SK-N-SH (cell line): ENCODE measurements around the gene NCDN. TPM values are rescaled to one million over a fixed set of nuclear protein-coding genes. Genes with fewer than 3 reads are reported as not detected.

Experiments
- CTCF ChIA-PET: fragments of 300-600, 350-600 bp; formaldehyde crosslinking; extraction: SDS; loops from one replicate; lab custom pipeline; 2021; lab: Yijun Ruan, JAX
- POLR2A ChIA-PET: fragments of 350-600 bp; sonication (Branson Sonifier 250); formaldehyde crosslinking; extraction: SDS; loops from one replicate; lab custom pipeline; 2020; ENCODE audit warnings: antibody characterized with exemption, inconsistent platforms; lab: Yijun Ruan, JAX
- DNase-seq: peaks from one replicate; pipeline ENCODE4 v3.0.0; 2012
- H2AFZ ChIP-seq: fragments of 200-600 bp; sonication (generic); 2 replicates; pipeline ENCODE4 v1.8.1; 2016; ENCODE audit warnings: antibody characterized with exemption, mild to moderate bottlenecking, low read depth
- H3F3A ChIP-seq: fragments of 200-600 bp; sonication (generic); replicated peaks from 2 replicates; pipeline ENCODE3; 2016; ENCODE audit warnings: antibody characterized with exemption, mild to moderate bottlenecking; ENCODE audit not compliant: insufficient read depth
- H3K27ac ChIP-seq, 2 experiments: fragments of 200-500 bp in 1 of 2; fragments of 200-600 bp in 1 of 2; sonication (Bioruptor generic) in 1 of 2; sonication (generic), shearing (Covaris generic) in 1 of 2; 2 replicates each; pipeline versions ENCODE4 v1.5.1 to v1.6.1; 2014 to 2016; ENCODE audit warnings: low read depth in 2 of 2, inconsistent platforms in 1 of 2, low read length in 1 of 2, mild to moderate bottlenecking in 1 of 2, mixed read lengths in 1 of 2
- H3K27me3 ChIP-seq: fragments of 200-600 bp; sonication (generic), shearing (Covaris generic); 2 replicates; pipeline ENCODE4 v1.6.1; 2016; ENCODE audit warnings: mixed run types; ENCODE audit not compliant: insufficient read depth
- H3K36me3 ChIP-seq, 2 experiments: fragments of 200-500 bp in 1 of 2; fragments of 200-600 bp in 1 of 2; sonication (Bioruptor generic) in 1 of 2; sonication (generic) in 1 of 2; replicated peaks in 1 of 2; 2 replicates each; pipeline versions ENCODE3 to v1.5.1; 2014 to 2016; ENCODE audit warnings: low read length in 1 of 2, mild to moderate bottlenecking in 1 of 2; ENCODE audit not compliant: insufficient read depth in 2 of 2, control insufficient read depth in 1 of 2
- H3K4me1 ChIP-seq, 2 experiments: fragments of 200-500 bp in 1 of 2; fragments of 200-600 bp in 1 of 2; sonication (Bioruptor generic) in 1 of 2; sonication (generic), shearing (Covaris generic) in 1 of 2; 2 replicates each; pipeline versions ENCODE4 v1.5.1 to v1.6.1; 2014 to 2016; ENCODE audit warnings: low read depth in 1 of 2, low read length in 1 of 2, mixed run types in 1 of 2; ENCODE audit not compliant: insufficient read depth in 2 of 2, control insufficient read depth in 1 of 2
- H3K4me2 ChIP-seq: fragments of 200-600 bp; sonication (generic), shearing (Covaris generic); 2 replicates; pipeline ENCODE4 v1.6.1; 2017; ENCODE audit warnings: mixed run types
- H3K4me3 ChIP-seq, 2 experiments: fragments of 200-500 bp in 1 of 2; fragments of 200-600 bp in 1 of 2; sonication (Bioruptor generic) in 1 of 2; sonication (generic), shearing (Covaris generic) in 1 of 2; 2 replicates each; pipeline versions ENCODE4 v1.5.1 to v1.8.1; 2014 to 2016; ENCODE audit warnings: low read depth in 2 of 2, inconsistent platforms in 1 of 2, low read length in 1 of 2, mild to moderate bottlenecking in 1 of 2, mixed read lengths in 1 of 2, moderate library complexity in 1 of 2
- H3K79me2 ChIP-seq: fragments of 200-600 bp; sonication (generic); 2 replicates; pipeline ENCODE4 v1.8.1; 2017; ENCODE audit warnings: mild to moderate bottlenecking; ENCODE audit not compliant: insufficient read depth
- H3K9ac ChIP-seq: fragments of 200-600 bp; sonication (generic); 2 replicates; pipeline ENCODE4 v1.6.1; 2017; ENCODE audit warnings: mixed run types
- H3K9me2 ChIP-seq: fragments of 200-600 bp; sonication (generic); 2 replicates; pipeline ENCODE4 v1.6.1; 2017; ENCODE audit warnings: mixed run types
- H3K9me3 ChIP-seq: fragments of 200-600 bp; sonication (generic); 2 replicates; pipeline ENCODE4 v1.6.1; 2017; ENCODE audit warnings: mixed run types, mild to moderate bottlenecking, moderate library complexity
- H4K20me1 ChIP-seq: fragments of 200-600 bp; sonication (generic); 2 replicates; pipeline ENCODE4 v1.6.1; 2017; ENCODE audit warnings: mild to moderate bottlenecking, mixed run types; ENCODE audit not compliant: insufficient read depth
- EZH2phosphoT487 ChIP-seq: fragments of 200-600 bp; sonication (generic); IDR thresholded peaks from 2 replicates; pipeline ENCODE4 v1.6.1; 2017; ENCODE audit warnings: low read depth, mixed run types, mild to moderate bottlenecking, antibody characterized with exemption, moderate library complexity, borderline replicate concordance
- FOXJ3 ChIP-seq: sonication (generic); formaldehyde crosslinking; IDR thresholded peaks from 2 replicates; pipeline ENCODE4 v1.5.1; 2020; ENCODE audit warnings: mild to moderate bottlenecking, missing genetic modification reagents
- GABPA ChIP-seq: IDR thresholded peaks from 2 replicates; pipeline ENCODE4 v1.4.0; 2012; ENCODE audit warnings: low read depth, mild to moderate bottlenecking
- JUND ChIP-seq: IDR thresholded peaks from 2 replicates; pipeline ENCODE4 v1.4.0; 2012
- MEF2A ChIP-seq: IDR thresholded peaks from 2 replicates; pipeline ENCODE4 v1.4.0; 2012; ENCODE audit warnings: low read depth, borderline replicate concordance
- NFIC ChIP-seq: IDR thresholded peaks from 2 replicates; pipeline ENCODE4 v1.4.0; 2012; ENCODE audit warnings: borderline replicate concordance
- NRF1 ChIP-seq: IDR thresholded peaks from 2 replicates; pipeline ENCODE4 v1.6.1; 2012; ENCODE audit warnings: low read depth, mild to moderate bottlenecking, low read length
- RAD21 ChIP-seq: IDR thresholded peaks from 2 replicates; pipeline ENCODE4 v1.6.1; 2012; ENCODE audit warnings: mild to moderate bottlenecking, low read length
- RXRA ChIP-seq: IDR thresholded peaks from 2 replicates; pipeline ENCODE4 v1.4.0; 2012; ENCODE audit warnings: low read depth, mild to moderate bottlenecking, borderline replicate concordance
- TAF1 ChIP-seq: IDR thresholded peaks from 2 replicates; pipeline ENCODE4 v1.6.1; 2012; ENCODE audit warnings: low read depth, mild to moderate bottlenecking, low read length, moderate library complexity, borderline replicate concordance
- TCF12 ChIP-seq: IDR thresholded peaks from 2 replicates; pipeline ENCODE4 v1.4.0; 2012
- YY1 ChIP-seq: IDR thresholded peaks from 2 replicates; pipeline ENCODE4 v1.4.0; 2012; ENCODE audit warnings: low read depth, mild to moderate bottlenecking
- WGBS: methylation state at CpG from one replicate; pipeline ENCODE4 v1.1.6; 2017; ENCODE audit warnings: low lambda C conversion rate; 5-methylcytosine and 5-hydroxymethylcytosine counted together
- polyA plus RNA-seq, 3 experiments: library from polyadenylated mRNA; depleted of rRNA; stranded (reverse); fragments of >200 nt; gene quantifications; 2 replicates each; pipeline ENCODE4 v1.2.3, GENCODE V29; 2012
- TF ChIP-seq, protein P1 (sequence below): fragments of 200-600 bp; sonication (generic); IDR thresholded peaks from 2 replicates; pipeline ENCODE4 v1.6.1; 2017; ENCODE audit warnings: antibody characterized with exemption, mild to moderate bottlenecking, moderate library complexity
- TF ChIP-seq, protein P2 (sequence below): fragments of 150-350 bp; IDR thresholded peaks from 2 replicates; pipeline ENCODE4 v1.6.1; 2016; ENCODE audit warnings: mild to moderate bottlenecking, low read depth, low read length
- TF ChIP-seq, protein P3 (sequence below): IDR thresholded peaks from 2 replicates; pipeline ENCODE4 v1.4.0; 2012; ENCODE audit warnings: low read depth, borderline replicate concordance
- TF ChIP-seq, protein P4 (sequence below): IDR thresholded peaks from 2 replicates; pipeline ENCODE4 v1.4.0; 2012; ENCODE audit warnings: low read depth
- TF ChIP-seq, protein P5 (sequence below): fragments of 150-350 bp; IDR thresholded peaks from 2 replicates; pipeline ENCODE4 v1.6.1; 2017; ENCODE audit warnings: antibody characterized with exemption, low read length, low read depth, borderline replicate concordance
- TF ChIP-seq, protein P6 (sequence below): IDR thresholded peaks from 2 replicates; pipeline ENCODE4; 2012

The NCDN gene
- polyA plus RNA-seq, 1 of the 3 experiments (the other 2 are of a cell fraction), result 38.3 TPM

DNA sequence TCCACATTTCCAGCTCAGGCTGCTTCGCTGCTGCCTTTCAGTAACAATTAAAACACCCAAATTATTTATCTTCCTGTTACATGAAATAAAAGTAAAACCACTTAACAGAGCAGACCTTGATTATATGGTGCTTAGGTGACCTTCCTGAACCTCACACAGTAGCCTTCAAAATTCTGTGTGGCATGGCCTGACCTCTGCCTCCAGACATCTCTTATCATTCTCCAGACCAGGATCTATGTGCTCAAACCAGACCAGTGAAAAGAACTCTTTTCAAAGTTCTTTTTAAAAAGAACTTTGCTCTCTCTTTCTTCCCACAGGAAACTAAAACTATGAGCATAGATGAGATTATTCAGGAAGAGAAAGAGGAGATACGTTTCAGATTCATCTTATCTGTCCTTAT, 38.2 kb upstream of the NCDN start:
- no peak overlapping the region for H3K9ac ChIP-seq
- peaks cover 55% of the 10 kb centered on the region for H3K79me2 ChIP-seq
- peaks cover 7% of the 10 kb centered on the region; the same call in 1 of the 2 replicates for H3K9me3 ChIP-seq
- TF ChIP-seq, protein P1, sequence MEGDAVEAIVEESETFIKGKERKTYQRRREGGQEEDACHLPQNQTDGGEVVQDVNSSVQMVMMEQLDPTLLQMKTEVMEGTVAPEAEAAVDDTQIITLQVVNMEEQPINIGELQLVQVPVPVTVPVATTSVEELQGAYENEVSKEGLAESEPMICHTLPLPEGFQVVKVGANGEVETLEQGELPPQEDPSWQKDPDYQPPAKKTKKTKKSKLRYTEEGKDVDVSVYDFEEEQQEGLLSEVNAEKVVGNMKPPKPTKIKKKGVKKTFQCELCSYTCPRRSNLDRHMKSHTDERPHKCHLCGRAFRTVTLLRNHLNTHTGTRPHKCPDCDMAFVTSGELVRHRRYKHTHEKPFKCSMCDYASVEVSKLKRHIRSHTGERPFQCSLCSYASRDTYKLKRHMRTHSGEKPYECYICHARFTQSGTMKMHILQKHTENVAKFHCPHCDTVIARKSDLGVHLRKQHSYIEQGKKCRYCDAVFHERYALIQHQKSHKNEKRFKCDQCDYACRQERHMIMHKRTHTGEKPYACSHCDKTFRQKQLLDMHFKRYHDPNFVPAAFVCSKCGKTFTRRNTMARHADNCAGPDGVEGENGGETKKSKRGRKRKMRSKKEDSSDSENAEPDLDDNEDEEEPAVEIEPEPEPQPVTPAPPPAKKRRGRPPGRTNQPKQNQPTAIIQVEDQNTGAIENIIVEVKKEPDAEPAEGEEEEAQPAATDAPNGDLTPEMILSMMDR, result no peak
- no peak for TF ChIP-seq NRF1
- TF ChIP-seq MEF2A, result no peak
- TF ChIP-seq, protein P2, sequence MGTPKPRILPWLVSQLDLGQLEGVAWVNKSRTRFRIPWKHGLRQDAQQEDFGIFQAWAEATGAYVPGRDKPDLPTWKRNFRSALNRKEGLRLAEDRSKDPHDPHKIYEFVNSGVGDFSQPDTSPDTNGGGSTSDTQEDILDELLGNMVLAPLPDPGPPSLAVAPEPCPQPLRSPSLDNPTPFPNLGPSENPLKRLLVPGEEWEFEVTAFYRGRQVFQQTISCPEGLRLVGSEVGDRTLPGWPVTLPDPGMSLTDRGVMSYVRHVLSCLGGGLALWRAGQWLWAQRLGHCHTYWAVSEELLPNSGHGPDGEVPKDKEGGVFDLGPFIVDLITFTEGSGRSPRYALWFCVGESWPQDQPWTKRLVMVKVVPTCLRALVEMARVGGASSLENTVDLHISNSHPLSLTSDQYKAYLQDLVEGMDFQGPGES, result no peak
- no peak for TF ChIP-seq RAD21
- TF ChIP-seq, all 33 proteins: peak for 0
- H3F3A ChIP-seq, result no peaks in the 10 kb centered on the region
- WGBS, result 78% methylated on average over 2 of the region's 2 CpGs
- H3K27ac ChIP-seq, result no peak overlapping the region
- no peaks in the 10 kb centered on the region for H3K4me1 ChIP-seq
- DNase-seq, result no peak
- peaks cover 14% of the 10 kb centered on the region; the same call in 1 of the 2 replicates for H4K20me1 ChIP-seq
- H2AFZ ChIP-seq, result no peak overlapping the region
- H3K27me3 ChIP-seq, result no peaks in the 10 kb centered on the region
- ChIA-PET POLR2A (no interaction called here), CTCF (interaction anchor here (1.7 to 2.0 kb wide), 2 partner anchors 11 to 68 kb away, joined by 4 to 6 read pairs; no protein-coding TSS in a partner anchor)
- no peaks in the 10 kb centered on the region for H3K9me2 ChIP-seq
- no peak overlapping the region for H3K4me3 ChIP-seq
- no peak overlapping the region for H3K4me2 ChIP-seq
- H3K36me3 ChIP-seq, result peaks cover 0 to 10% of the 10 kb centered on the region in 2 experiments

DNA sequence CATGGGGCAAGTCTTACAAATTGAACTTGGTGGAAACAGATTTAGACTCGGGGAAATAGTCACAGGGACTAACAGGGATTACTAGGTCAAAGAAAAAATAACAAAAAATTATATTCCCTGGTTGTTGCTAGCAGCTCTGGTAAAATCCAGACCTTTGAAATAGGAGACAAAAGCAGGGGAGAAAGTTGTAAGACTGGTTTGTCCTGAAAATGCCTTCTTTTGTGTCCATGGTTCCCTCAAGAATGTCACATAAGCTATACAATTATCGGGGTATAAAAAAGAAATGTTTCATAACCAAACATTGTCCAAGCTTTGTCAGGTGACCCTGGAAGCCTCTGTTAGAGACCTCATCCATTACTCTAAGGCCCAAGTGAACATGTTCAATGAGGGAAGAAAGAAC, 33.5 kb upstream of the NCDN start:
- WGBS, result 84% methylated on average over 2 of the region's 2 CpGs
- Histone ChIP-seq H3F3A (peaks cover 8% of the 10 kb centered on the region), H3K4me1 (no peaks in the 10 kb centered on the region), H3K36me3 (no peaks in the 10 kb centered on the region), H2AFZ (no peak overlapping the region), H3K4me3 (no peak overlapping the region), H3K4me2 (no peak overlapping the region), H3K9me2 (no peaks in the 10 kb centered on the region), H3K79me2 (peaks cover 10% of the 10 kb centered on the region; the same call in 1 of the 2 replicates), H3K9me3 (no peaks in the 10 kb centered on the region; the same call in 1 of the 2 replicates), H4K20me1 (no peaks in the 10 kb centered on the region), H3K27ac (no peak overlapping the region), H3K27me3 (no peaks in the 10 kb centered on the region), H3K9ac (no peak overlapping the region)
- POLR2A ChIA-PET, result no interaction called here
- CTCF ChIA-PET, result interaction anchor here (0.9 to 1.2 kb wide), 2 partner anchors 73 to 92 kb away, joined by 3 read pairs; no protein-coding TSS in a partner anchor
- DNase-seq, result no peak
- TF ChIP-seq JUND (no peak), MEF2A (no peak), NFIC (no peak), YY1 (no peak), TAF1 (no peak), EZH2phosphoT487 (no peak), GABPA (no peak), TCF12 (no peak), FOXJ3 (CRISPR knock-in tag) (no peak), RXRA (no peak)
- TF ChIP-seq, protein P3, sequence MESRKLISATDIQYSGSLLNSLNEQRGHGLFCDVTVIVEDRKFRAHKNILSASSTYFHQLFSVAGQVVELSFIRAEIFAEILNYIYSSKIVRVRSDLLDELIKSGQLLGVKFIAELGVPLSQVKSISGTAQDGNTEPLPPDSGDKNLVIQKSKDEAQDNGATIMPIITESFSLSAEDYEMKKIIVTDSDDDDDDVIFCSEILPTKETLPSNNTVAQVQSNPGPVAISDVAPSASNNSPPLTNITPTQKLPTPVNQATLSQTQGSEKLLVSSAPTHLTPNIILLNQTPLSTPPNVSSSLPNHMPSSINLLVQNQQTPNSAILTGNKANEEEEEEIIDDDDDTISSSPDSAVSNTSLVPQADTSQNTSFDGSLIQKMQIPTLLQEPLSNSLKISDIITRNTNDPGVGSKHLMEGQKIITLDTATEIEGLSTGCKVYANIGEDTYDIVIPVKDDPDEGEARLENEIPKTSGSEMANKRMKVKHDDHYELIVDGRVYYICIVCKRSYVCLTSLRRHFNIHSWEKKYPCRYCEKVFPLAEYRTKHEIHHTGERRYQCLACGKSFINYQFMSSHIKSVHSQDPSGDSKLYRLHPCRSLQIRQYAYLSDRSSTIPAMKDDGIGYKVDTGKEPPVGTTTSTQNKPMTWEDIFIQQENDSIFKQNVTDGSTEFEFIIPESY, result no peak
- TF ChIP-seq, protein P4, sequence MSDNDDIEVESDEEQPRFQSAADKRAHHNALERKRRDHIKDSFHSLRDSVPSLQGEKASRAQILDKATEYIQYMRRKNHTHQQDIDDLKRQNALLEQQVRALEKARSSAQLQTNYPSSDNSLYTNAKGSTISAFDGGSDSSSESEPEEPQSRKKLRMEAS, result no peak
- TF ChIP-seq, protein P5, sequence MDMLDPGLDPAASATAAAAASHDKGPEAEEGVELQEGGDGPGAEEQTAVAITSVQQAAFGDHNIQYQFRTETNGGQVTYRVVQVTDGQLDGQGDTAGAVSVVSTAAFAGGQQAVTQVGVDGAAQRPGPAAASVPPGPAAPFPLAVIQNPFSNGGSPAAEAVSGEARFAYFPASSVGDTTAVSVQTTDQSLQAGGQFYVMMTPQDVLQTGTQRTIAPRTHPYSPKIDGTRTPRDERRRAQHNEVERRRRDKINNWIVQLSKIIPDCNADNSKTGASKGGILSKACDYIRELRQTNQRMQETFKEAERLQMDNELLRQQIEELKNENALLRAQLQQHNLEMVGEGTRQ, result no peak
- TF ChIP-seq, protein P6, sequence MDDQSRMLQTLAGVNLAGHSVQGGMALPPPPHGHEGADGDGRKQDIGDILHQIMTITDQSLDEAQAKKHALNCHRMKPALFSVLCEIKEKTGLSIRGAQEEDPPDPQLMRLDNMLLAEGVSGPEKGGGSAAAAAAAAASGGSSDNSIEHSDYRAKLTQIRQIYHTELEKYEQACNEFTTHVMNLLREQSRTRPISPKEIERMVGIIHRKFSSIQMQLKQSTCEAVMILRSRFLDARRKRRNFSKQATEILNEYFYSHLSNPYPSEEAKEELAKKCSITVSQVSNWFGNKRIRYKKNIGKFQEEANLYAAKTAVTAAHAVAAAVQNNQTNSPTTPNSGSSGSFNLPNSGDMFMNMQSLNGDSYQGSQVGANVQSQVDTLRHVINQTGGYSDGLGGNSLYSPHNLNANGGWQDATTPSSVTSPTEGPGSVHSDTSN, result no peak
- TF ChIP-seq, protein P1, result no peak
